Kidney (tissue), 14 donors: ENCODE data around the gene SDR9C7. TPM values are rescaled to one million over a fixed set of nuclear protein-coding genes. Genes with fewer than 3 reads are reported as not detected.

ENCODE experiments used
- DNase-seq, 5 donors: peaks; one replicate each; pipeline ENCODE4 v3.0.0-alpha.2; 2013 to 2020
- FAIRE-seq: peaks from 2 replicates; lab custom pipeline; 2012; peaks lifted over from hg19 to GRCh38; lab: Jason Lieb, UNC
- H3K27ac ChIP-seq, 2 donors: one replicate each; pipeline ENCODE4 v1.7.0; 2013; ENCODE audit warnings: low read depth in 2 of 2, low read length in 2 of 2, inconsistent platforms in 1 of 2
- H3K27me3 ChIP-seq: one replicate; pipeline ENCODE4 v1.7.1; 2013; ENCODE audit warnings: low read length, inconsistent platforms; ENCODE audit not compliant: control insufficient read depth, insufficient read depth
- H3K36me3 ChIP-seq, 3 donors: one replicate each; pipeline versions ENCODE4 v1.7.0 to v1.7.1; 2013; ENCODE audit warnings: low read length in 3 of 3, control low read depth in 1 of 3, inconsistent platforms in 1 of 3; ENCODE audit not compliant: insufficient read depth in 3 of 3, control insufficient read depth in 2 of 3
- H3K4me1 ChIP-seq, 3 donors: one replicate each; pipeline versions ENCODE4 v1.7.0 to v1.7.1; 2013; ENCODE audit warnings: low read length in 3 of 3, inconsistent platforms in 1 of 3, low read depth in 1 of 3; ENCODE audit not compliant: control insufficient read depth in 2 of 3, insufficient read depth in 2 of 3
- H3K4me3 ChIP-seq, 3 donors: one replicate each; pipeline versions ENCODE4 v1.7.0 to v1.8.1; 2013; ENCODE audit warnings: low read length in 3 of 3, control low read depth in 1 of 3, inconsistent platforms in 1 of 3
- H3K9ac ChIP-seq, 3 donors: one replicate each; pipeline versions ENCODE4 v1.7.0 to v1.7.1; 2013; ENCODE audit warnings: low read length in 3 of 3, control low read depth in 1 of 3, inconsistent platforms in 1 of 3
- H3K9me3 ChIP-seq, 3 donors: one replicate each; pipeline versions ENCODE4 v1.7.0 to v1.7.1; 2013; ENCODE audit warnings: low read length in 3 of 3, control low read depth in 1 of 3, inconsistent platforms in 1 of 3; ENCODE audit not compliant: control insufficient read depth in 2 of 3, insufficient read depth in 1 of 3
- CTCF ChIP-seq: IDR thresholded peaks from 3 replicates; pipeline ENCODE4 v1.5.1; 2012; ENCODE audit warnings: mild to moderate bottlenecking, moderate library complexity, borderline replicate concordance; ENCODE audit not compliant: insufficient read depth; ENCODE audit errors: extremely low read depth
- intact Hi-C: fragments of 100-400 bp; cut with DNase I; formaldehyde crosslinking; loops from one replicate; pipeline ENCODE4 v1.11.1; 2022
- polyA plus RNA-seq: library from polyadenylated mRNA; stranded (reverse); fragments of 350-450 nt; fragmentation: Illumina TruSeq; extraction: RNeasy Lipid Tissue Mini Kit (QIAGEN cat#74804); gene quantifications from one replicate; pipeline ENCODE4 v1.2.3, GENCODE V29; 2014; ENCODE audit warnings: low read depth, low replicate concordance; ENCODE audit not compliant: insufficient read depth
- total RNA-seq: library from RNA; stranded (reverse); fragmentation: NEBNext Ultra II Directional; extraction: Animal tissue kit (Norgen Biotek cat#: 25700); gene quantifications from one replicate; pipeline ENCODE4 v1.2.1, GENCODE V29; 2021
- donor health status: control.
- donor health status: control.
- donor health status: control.
- donor health status: control.
- donor health status: control.
- donor health status: DM: yes; HTN: yes; CAD: no.
- donor health status: Normal renal cell carcinoma (clear cell type).

Gene SDR9C7
- total and polyA plus RNA-seq, 2 donors from 2014 or later = not detected

DNA sequence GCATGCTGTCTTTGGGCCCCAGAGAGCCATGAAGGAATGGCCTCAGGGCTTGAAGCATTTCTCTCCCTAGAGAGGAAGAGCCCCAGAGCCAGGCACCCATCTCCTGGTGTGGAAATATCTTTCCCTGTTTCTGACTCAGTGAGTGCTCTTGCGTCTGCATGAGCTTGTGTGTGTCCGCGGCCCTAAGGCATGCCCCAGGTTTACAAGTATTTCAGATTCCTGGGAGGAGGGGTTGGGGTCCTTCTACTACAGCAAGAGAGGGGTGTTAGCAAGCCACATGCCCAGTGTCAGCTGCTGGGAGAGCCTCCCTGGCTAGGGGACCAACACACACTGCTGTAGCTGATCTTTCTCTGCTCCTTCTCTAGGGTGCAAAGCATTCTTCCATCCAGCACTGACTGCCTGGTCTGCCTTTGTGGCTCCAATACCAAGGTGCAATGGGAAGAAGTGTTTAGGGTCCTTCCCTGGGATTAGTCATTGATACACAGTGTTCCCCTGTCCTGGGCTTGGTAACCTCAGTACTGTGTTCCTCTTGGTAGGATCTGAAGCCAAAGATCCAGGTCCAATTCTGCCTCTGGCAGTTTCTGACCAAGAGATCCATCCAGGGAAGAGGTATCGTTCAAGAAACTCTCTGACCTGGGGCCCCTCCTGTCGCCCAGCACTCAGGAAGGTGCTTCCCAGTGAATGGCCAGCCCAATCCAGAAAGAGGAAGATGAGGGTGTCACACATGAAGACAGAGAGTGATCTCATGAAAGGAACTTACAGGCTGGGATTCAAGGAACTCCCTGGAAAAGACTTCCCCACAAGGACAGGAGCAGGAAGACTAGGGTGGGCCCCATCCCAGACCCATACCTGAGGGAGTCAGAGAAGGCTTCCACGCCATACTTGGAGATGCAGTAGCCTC, 20.1 kb upstream of the SDR9C7 start:
- no peak for TF ChIP-seq CTCF
- Histone ChIP-seq H3K9me3 (peaks cover 0 to 10% (median 0%) of the 10 kb centered on the region in 3 donors), H3K4me3 (no peak overlapping the region), H3K36me3 (no peaks in the 10 kb centered on the region), H3K27me3 (no peaks in the 10 kb centered on the region), H3K9ac (no peak overlapping the region), H3K27ac (no peak overlapping the region), H3K4me1 (no peaks in the 10 kb centered on the region)
- FAIRE-seq = no peak
- no peak for DNase-seq
- intact Hi-C loops = no loop called here

DNA sequence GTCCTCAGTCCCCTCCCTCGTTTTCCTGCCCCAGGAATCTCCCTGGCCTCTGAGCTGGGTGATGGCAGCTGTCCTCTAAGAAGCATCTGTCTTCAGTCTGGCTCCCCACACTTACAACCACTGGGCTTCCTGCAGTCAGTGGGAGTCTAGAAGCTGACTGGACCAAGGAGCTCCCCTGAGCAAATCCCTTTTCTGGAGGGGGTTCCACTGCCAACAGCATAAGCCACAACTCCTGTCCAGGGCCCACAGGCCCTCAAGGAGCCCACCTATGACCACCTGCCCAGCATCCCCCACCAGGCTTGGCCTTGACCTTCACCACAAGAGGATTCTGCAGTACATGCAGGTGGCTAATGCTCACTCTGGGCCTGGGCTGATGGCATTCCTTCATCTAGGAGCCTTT, 19.1 kb upstream of the SDR9C7 start:
- no peak for FAIRE-seq

GRCh38 chr12:56951582-56952339, 17.6 kb upstream of the SDR9C7 start:
- Histone ChIP-seq H3K27ac (no peak overlapping the region), H3K9me3 (no peaks in the 10 kb centered on the region)

More for the DNA sequence above, 19.1 kb upstream of the SDR9C7 start:
- H3K27me3 ChIP-seq = no peaks in the 10 kb centered on the region
- peaks cover 0 to 6% (median 0%) of the 10 kb centered on the region in 3 donors for H3K9me3 ChIP-seq
- H3K36me3 ChIP-seq = no peaks in the 10 kb centered on the region
- no peak overlapping the region for H3K4me3 ChIP-seq
- H3K27ac ChIP-seq = no peak overlapping the region
- intact Hi-C loops = no loop called here
- no peak overlapping the region for H3K9ac ChIP-seq
- TF ChIP-seq CTCF = no peak
- DNase-seq = no peak
- H3K4me1 ChIP-seq = no peaks in the 10 kb centered on the region

More at GRCh38 chr12:56951582-56952339, 17.6 kb upstream of the SDR9C7 start:
- H3K27me3 ChIP-seq = no peaks in the 10 kb centered on the region
- no peaks in the 10 kb centered on the region for H3K4me1 ChIP-seq
- FAIRE-seq (no peak), DNase-seq (peak in 1 of 5 donors; percentile 3)
- no peak overlapping the region for H3K4me3 ChIP-seq
- intact Hi-C loops = no loop called here
- no peak overlapping the region for H3K9ac ChIP-seq
- no peak for TF ChIP-seq CTCF
- no peaks in the 10 kb centered on the region for H3K36me3 ChIP-seq
